Psoas muscle (tissue), 8 donors: ENCODE data around the gene CAMTA1. TPM values are rescaled to one million over a fixed set of nuclear protein-coding genes. Genes with fewer than 3 reads are reported as not detected.

Experiments used
- ATAC-seq, 4 donors: fragments of 200-7000 bp; cut with Tn5 transposase; one replicate each; pipeline ENCODE4 v1.9.1; 2020; ENCODE audit warnings: moderate library complexity in 3 of 4, mild to moderate bottlenecking in 2 of 4
- DNase-seq, 2 donors: peaks; one replicate each; pipeline ENCODE4 v3.0.0-alpha.2; 2020
- H3K27ac ChIP-seq: fragments of 200-600 bp; one replicate; pipeline ENCODE4 v1.8.0; 2022
- H3K27me3 ChIP-seq, 3 donors: fragments of 200-600 bp in 1 of 3; one replicate each; pipeline versions ENCODE4 v1.6.1 to v1.8.0; 2013 to 2022; ENCODE audit warnings: low read length in 2 of 3, mild to moderate bottlenecking in 2 of 3, moderate library complexity in 1 of 3; ENCODE audit not compliant: insufficient read depth in 3 of 3
- H3K36me3 ChIP-seq, 2 donors: fragments of 200-600 bp in 1 of 2; one replicate each; pipeline versions ENCODE4 v1.6.1 to v1.8.0; 2013 to 2022; ENCODE audit warnings: low read depth in 1 of 2, mild to moderate bottlenecking in 1 of 2, moderate library complexity in 1 of 2; ENCODE audit not compliant: insufficient read depth in 1 of 2
- H3K4me1 ChIP-seq: fragments of 200-600 bp; one replicate; pipeline ENCODE4 v1.8.0; 2022
- H3K4me3 ChIP-seq: fragments of 200-600 bp; one replicate; pipeline ENCODE4 v1.8.0; 2022; ENCODE audit warnings: mild to moderate bottlenecking
- H3K9me3 ChIP-seq: fragments of 200-600 bp; one replicate; pipeline ENCODE4 v1.8.0; 2022
- WGBS, 3 donors: extraction: QIAGEN DNeasy Blood & Tissue Kit; methylation state at CpG; one replicate each; pipeline versions ENCODE4 v1.1.6 to v1.1.7; 2013; 5-methylcytosine and 5-hydroxymethylcytosine counted together
- intact Hi-C, 2 donors: fragments of 100-400 bp; cut with DNase I; formaldehyde crosslinking; loops; one replicate each; pipeline versions ENCODE4 v1.11.0 to v1.14.2; 2022
- polyA plus RNA-seq, 3 donors: library from polyadenylated mRNA; stranded (reverse); fragments of 200-250 nt; gene quantifications; one replicate each; pipeline ENCODE4 v1.2.3, GENCODE V29; 2013
- total RNA-seq, 4 donors: library from RNA; stranded (reverse); fragmentation: NEBNext Ultra II Directional in 2 of 4; extraction: Animal tissue kit (Norgen Biotek cat#: 25700) in 2 of 4; gene quantifications; one replicate each; pipeline versions ENCODE4 v1.2.1 to v1.2.4, GENCODE V29; 2021 to 2023
- TF ChIP-seq, protein P1 (sequence below): fragments of 200-600 bp; IDR thresholded peaks from one replicate; pipeline ENCODE4 v1.8.0; 2022; ENCODE audit warnings: antibody characterized with exemption
- donor health status: healthy with polysubstance abuse.
- donor health status: DM: no; HTN: no; CAD: no; lungs with moderate emphysema.
- donor health status: Bipolar disorder and iron deficiency.
- donor health status: healthy.
- donor health status: DM: yes; HTN: yes; CAD: no.
- donor health status: DM: no; HTN: no; CAD: no.
- donor health status: DM: no; HTN: no; CAD: no.
- donor health status: DM: yes; HTN: yes; CAD: no.

The CAMTA1 gene
- total and polyA plus RNA-seq, 7 donors: 64.6 to 206 (median 76.5) TPM

- Histone ChIP-seq H3K36me3 (no peaks in the 10 kb centered on the region), H3K27me3 (peaks cover 0 to 8% (median 0%) of the 10 kb centered on the region in 3 donors), H3K4me3 (no peak overlapping the region), H3K9me3 (no peaks in the 10 kb centered on the region), H3K4me1 (peaks cover 30% of the 10 kb centered on the region), H3K27ac (no peak overlapping the region)
- 88 to 93% (median 89%) methylated on average over 7 of the region's 7 CpGs for WGBS, 3 donors
- DNase-seq (no peak), ATAC-seq (no peak)
- intact Hi-C loops: no loop called here
- TF ChIP-seq, protein P1, sequence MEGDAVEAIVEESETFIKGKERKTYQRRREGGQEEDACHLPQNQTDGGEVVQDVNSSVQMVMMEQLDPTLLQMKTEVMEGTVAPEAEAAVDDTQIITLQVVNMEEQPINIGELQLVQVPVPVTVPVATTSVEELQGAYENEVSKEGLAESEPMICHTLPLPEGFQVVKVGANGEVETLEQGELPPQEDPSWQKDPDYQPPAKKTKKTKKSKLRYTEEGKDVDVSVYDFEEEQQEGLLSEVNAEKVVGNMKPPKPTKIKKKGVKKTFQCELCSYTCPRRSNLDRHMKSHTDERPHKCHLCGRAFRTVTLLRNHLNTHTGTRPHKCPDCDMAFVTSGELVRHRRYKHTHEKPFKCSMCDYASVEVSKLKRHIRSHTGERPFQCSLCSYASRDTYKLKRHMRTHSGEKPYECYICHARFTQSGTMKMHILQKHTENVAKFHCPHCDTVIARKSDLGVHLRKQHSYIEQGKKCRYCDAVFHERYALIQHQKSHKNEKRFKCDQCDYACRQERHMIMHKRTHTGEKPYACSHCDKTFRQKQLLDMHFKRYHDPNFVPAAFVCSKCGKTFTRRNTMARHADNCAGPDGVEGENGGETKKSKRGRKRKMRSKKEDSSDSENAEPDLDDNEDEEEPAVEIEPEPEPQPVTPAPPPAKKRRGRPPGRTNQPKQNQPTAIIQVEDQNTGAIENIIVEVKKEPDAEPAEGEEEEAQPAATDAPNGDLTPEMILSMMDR: no peak
Measured at GRCh38 chr1:7294636-7295035, 509.4 kb downstream of the CAMTA1 start.

DNA sequence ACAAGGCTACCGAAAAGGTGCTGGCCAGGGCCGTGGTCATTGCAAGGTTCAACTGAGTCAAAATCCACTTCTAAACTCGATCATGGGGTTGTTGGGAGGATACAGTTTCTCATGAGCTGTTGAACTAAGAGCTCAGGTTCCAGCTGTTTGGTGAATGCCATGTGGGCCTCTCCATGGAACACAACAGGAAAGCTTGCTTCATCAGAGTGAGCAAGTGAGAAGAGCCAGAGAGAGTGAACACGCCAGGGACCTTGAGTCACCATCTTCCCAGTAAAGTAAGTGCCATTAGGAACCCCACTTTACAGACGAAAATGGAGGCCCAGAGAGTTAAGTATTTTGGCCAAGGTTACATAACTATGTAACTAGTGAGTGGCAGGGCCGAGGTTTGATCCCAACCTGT is 510.7 kb downstream of the CAMTA1 start:
- no peaks in the 10 kb centered on the region for H3K9me3 ChIP-seq
- H3K4me3 ChIP-seq: no peak overlapping the region
- H3K27ac ChIP-seq: no peak overlapping the region
- peaks cover 0 to 8% (median 0%) of the 10 kb centered on the region in 3 donors for H3K27me3 ChIP-seq
- TF ChIP-seq, protein P1: no peak
- DNase-seq (no peak), ATAC-seq (no peak)
- H3K4me1 ChIP-seq: peaks cover 34% of the 10 kb centered on the region
- 88 to 89% (median 88%) methylated on average over 6 of the region's 6 CpGs for WGBS, 3 donors
- intact Hi-C loops: no loop called here
- H3K36me3 ChIP-seq: no peaks in the 10 kb centered on the region

DNA sequence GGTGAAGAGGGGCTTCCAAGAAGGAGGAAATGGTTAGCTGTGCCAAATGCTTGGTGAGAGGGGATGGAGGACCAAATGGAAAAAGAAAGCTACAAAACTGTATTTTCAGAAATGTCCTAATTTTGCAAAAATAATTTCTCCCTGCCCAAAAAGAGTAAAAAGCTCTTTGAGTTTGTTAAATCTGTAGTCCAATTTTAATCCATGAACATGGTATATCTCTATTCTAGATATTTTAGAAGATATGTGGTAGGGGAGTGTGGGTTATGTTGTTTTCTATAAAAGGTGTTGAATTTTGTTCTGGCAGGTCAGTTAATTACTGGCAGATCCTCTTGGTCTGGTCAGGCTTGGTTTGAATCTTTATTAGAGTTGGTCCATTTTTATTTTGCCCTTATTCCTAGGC is 511.7 kb downstream of the CAMTA1 start:
- H3K9me3 ChIP-seq: no peaks in the 10 kb centered on the region
- ATAC-seq (no peak), DNase-seq (no peak)
- no peak overlapping the region for H3K27ac ChIP-seq
- intact Hi-C loops: no loop called here
- peaks cover 26% of the 10 kb centered on the region for H3K4me1 ChIP-seq
- peaks cover 0 to 12% (median 0%) of the 10 kb centered on the region in 3 donors for H3K27me3 ChIP-seq
- TF ChIP-seq, protein P1: no peak
- H3K36me3 ChIP-seq: no peaks in the 10 kb centered on the region
- no peak overlapping the region for H3K4me3 ChIP-seq

DNA sequence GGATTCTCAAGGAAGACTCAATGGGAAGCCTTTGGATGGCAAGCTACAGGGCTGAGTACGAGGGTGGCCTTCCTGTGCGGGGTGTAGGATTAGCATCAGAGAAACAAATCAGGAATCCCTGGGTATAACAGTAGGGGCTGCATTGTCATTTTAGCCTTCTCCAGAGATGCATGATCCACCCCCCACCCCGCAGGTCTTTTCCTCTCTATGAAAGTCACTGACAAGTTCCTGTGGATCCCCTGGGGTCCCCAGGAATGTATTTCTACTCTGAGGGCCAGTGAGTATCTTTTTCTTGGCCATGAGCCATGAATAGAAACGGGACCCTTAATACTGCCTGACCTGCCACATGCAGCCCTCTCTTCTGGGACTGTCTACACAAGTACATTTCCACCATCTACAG is 512.9 kb downstream of the CAMTA1 start:
- 60 to 64% (median 63%) methylated on average over 4 of the region's 4 CpGs for WGBS, 3 donors
- TF ChIP-seq, protein P1: no peak
- Histone ChIP-seq H3K27me3 (peaks cover 0 to 13% (median 0%) of the 10 kb centered on the region in 3 donors), H3K36me3 (no peaks in the 10 kb centered on the region), H3K4me1 (peaks cover 18% of the 10 kb centered on the region), H3K9me3 (no peaks in the 10 kb centered on the region), H3K4me3 (no peak overlapping the region), H3K27ac (no peak overlapping the region)
- intact Hi-C loops: no loop called here
- DNase-seq: no peak
- no peak for ATAC-seq

DNA sequence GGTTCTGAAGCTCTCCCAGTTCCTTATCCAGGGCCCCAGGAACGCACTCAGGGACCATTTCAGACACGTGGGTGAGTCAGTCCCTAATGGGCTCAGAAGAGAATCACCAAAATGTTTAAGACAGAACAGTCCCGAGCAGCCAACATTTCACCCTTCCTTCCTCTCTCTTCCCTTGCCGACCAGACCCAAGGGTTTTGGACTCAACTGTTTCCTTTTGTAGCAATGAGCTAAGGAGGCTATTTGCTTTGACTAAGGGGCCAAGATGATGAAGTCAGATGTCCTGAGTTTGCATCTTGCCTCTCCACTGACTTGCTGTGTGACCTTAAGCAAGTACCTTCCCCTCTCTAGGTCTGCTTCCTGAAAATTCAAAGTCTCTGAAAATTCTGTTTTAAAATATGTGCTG is 513.5 kb downstream of the CAMTA1 start:
- Histone ChIP-seq H3K9me3 (no peaks in the 10 kb centered on the region), H3K4me1 (peaks cover 18% of the 10 kb centered on the region), H3K4me3 (no peak overlapping the region), H3K36me3 (no peaks in the 10 kb centered on the region), H3K27ac (no peak overlapping the region), H3K27me3 (peaks cover 0 to 13% (median 0%) of the 10 kb centered on the region in 3 donors)
- WGBS, 3 donors: 45 to 62% (median 50%) methylated on average over 4 of the region's 4 CpGs
- TF ChIP-seq, protein P1: no peak
- DNase-seq: no peak
- intact Hi-C loops: no loop called here
- no peak for ATAC-seq
